ENCODE data around the gene MRPL10. TPM values are rescaled to one million over a fixed set of nuclear protein-coding genes. Genes with fewer than 3 reads are reported as not detected.
"Not testable (repeated sequence)": the region's sequence is repeated elsewhere in the genome, so short reads cannot be mapped to it uniquely, and the experiment has no call there.

Gene MRPL10
- total RNA-seq, 1 experiment from 2014 or later: 74.2 TPM

DNA sequence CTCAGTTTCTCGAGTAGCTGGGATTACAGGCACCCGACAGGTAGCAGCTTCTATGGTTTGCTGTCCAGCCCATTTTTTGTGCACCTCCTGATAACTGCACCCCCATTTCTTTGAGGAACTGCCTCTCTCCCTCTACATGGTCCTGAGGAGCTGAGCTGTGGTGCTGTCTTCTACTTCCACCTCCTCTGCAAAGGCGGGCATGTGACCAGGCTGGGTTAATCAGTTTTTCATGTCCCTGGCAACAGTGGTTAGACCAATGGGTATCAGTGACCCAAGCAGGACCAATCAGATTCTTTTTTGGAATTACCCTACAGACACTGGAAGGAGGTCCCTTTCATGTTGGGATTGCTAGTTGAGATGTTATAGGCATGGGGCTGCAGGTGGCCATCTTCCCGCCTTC, 57.0 kb downstream of the MRPL10 start:
- H3K27me3 ChIP-seq (ENCODE audit: low read length): peaks cover 34% of the 10 kb centered on the region

DNA sequence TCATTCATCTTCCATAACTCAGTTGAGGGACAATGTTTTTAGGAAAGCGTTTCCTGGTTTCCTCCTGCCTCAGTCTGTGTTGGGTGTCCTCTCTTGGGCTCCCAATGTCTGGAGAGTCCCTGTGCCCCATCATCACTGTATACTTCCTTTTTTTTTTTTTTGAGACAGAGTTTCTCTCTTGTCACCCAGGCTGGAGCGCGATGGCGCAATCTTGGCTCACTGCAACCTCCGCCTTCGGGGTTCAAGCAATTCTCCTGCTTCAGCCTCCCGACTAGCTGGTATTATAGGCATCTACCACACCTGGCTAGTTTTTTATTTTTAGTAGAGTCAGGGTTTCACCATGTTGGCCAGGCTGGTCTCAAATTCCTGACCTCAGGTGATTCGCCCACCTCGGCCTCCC, 57.7 kb downstream of the MRPL10 start:
- H3K9ac ChIP-seq (ENCODE audit: low read length); H3K4me2 ChIP-seq (ENCODE audit: low read length); H3K27ac ChIP-seq (ENCODE audit: low read length); intact Hi-C loops (cut with micrococcal nuclease); H2AFZ ChIP-seq (ENCODE audit: low read length); H3K79me2 ChIP-seq (ENCODE audit: low read length); DNase-seq; H3K4me3 ChIP-seq (ENCODE audit: low read length); H3K4me1 ChIP-seq (ENCODE audit: insufficient read depth, low read length); H4K20me1 ChIP-seq (ENCODE audit: low read length); BruUV-seq (replicated peaks); H3K36me3 ChIP-seq (ENCODE audit: low read depth, low read length); H3F3A ChIP-seq (ENCODE audit: low read length, unreplicated experiment); POLR2A ChIA-PET (ENCODE audit: unreplicated experiment); ATAC-seq; H3K9me2 ChIP-seq (replicated peaks; ENCODE audit: low read length); H3K9me3 ChIP-seq (ENCODE audit: low read length): not testable (repeated sequence)
- CTCF ChIA-PET: interaction anchor here (0.7 kb wide), 1 partner anchor 797 kb away, joined by 6 read pairs; no protein-coding TSS in a partner anchor
- H3K27me3 ChIP-seq (ENCODE audit: low read length): peaks cover 34% of the 10 kb centered on the region

More for the DNA sequence above, 57.0 kb downstream of the MRPL10 start:
- Histone ChIP-seq H3F3A (ENCODE audit: low read length, unreplicated experiment) (no peaks in the 10 kb centered on the region), H3K9ac (ENCODE audit: low read length) (no peak overlapping the region), H3K4me2 (ENCODE audit: low read length) (no peak overlapping the region), H3K9me2 (replicated peaks; ENCODE audit: low read length) (no peaks in the 10 kb centered on the region), H3K36me3 (ENCODE audit: low read depth, low read length) (no peaks in the 10 kb centered on the region), H3K4me3 (ENCODE audit: low read length) (no peak overlapping the region), H3K27ac (ENCODE audit: low read length) (no peak overlapping the region), H4K20me1 (ENCODE audit: low read length) (no peaks in the 10 kb centered on the region), H3K4me1 (ENCODE audit: insufficient read depth, low read length) (no peaks in the 10 kb centered on the region), H3K9me3 (ENCODE audit: low read length) (no peaks in the 10 kb centered on the region), H2AFZ (ENCODE audit: low read length) (no peak overlapping the region), H3K79me2 (ENCODE audit: low read length) (no peaks in the 10 kb centered on the region)
- ATAC-seq (no peak), DNase-seq (no peak)
- no TSS peak for BruUV-seq (replicated peaks)
- TF ChIP-seq EZH2phosphoT487 (IDR thresholded peaks at IDR 0.05; ENCODE audit: borderline replicate concordance, low read length): no peak
- TF ChIP-seq, protein P1, sequence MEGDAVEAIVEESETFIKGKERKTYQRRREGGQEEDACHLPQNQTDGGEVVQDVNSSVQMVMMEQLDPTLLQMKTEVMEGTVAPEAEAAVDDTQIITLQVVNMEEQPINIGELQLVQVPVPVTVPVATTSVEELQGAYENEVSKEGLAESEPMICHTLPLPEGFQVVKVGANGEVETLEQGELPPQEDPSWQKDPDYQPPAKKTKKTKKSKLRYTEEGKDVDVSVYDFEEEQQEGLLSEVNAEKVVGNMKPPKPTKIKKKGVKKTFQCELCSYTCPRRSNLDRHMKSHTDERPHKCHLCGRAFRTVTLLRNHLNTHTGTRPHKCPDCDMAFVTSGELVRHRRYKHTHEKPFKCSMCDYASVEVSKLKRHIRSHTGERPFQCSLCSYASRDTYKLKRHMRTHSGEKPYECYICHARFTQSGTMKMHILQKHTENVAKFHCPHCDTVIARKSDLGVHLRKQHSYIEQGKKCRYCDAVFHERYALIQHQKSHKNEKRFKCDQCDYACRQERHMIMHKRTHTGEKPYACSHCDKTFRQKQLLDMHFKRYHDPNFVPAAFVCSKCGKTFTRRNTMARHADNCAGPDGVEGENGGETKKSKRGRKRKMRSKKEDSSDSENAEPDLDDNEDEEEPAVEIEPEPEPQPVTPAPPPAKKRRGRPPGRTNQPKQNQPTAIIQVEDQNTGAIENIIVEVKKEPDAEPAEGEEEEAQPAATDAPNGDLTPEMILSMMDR (conservative IDR thresholded peaks at IDR 0.05; ENCODE audit: low read depth, low read length): no peak
- no peak for TF ChIP-seq EZH2 (IDR thresholded peaks at IDR 0.05; ENCODE audit: low read length, unreplicated experiment)
- intact Hi-C loops (cut with micrococcal nuclease): no loop called here
- ChIA-PET POLR2A (ENCODE audit: unreplicated experiment) (no interaction called here), CTCF (interaction anchor here (0.7 kb wide), 1 partner anchor 797 kb away, joined by 6 read pairs; no protein-coding TSS in a partner anchor)

Other genes with a start within 250 kb of the MRPL10 start
- gene KPNB1, start 181.6 kb downstream of the MRPL10 start, total RNA-seq (2014; rRNA removed): 390 and 437 TPM in 2 replicates
- 9.0 and 12.8 TPM in 2 replicates for gene TBKBP1, start 137.4 kb downstream of the MRPL10 start, total RNA-seq (2014; rRNA removed)
- gene TBX21, start 98.3 kb downstream of the MRPL10 start, total RNA-seq (2014; rRNA removed): not detected in 2 replicates
- gene OSBPL7, start 9.7 kb downstream of the MRPL10 start, total RNA-seq (2014; rRNA removed): 18.4 and 22.1 TPM in 2 replicates
- 0.44 and 1.2 TPM in 2 replicates for gene LRRC46, start 129 bp upstream of the MRPL10 start, total RNA-seq (2014; rRNA removed)
- 44.0 and 47.9 TPM in 2 replicates for gene SCRN2, start 9.7 kb upstream of the MRPL10 start, total RNA-seq (2014; rRNA removed)
- gene SP6, start 19.6 kb upstream of the MRPL10 start, total RNA-seq (2014; rRNA removed): 3.1 and 3.9 TPM in 2 replicates
- 3.9 and 6.5 TPM in 2 replicates for gene SP2, start 64.7 kb upstream of the MRPL10 start, total RNA-seq (2014; rRNA removed)
- 49.8 and 57.5 TPM in 2 replicates for gene PNPO, start 110.0 kb upstream of the MRPL10 start, total RNA-seq (2014; rRNA removed)
- gene PRR15L, start 126.3 kb upstream of the MRPL10 start, total RNA-seq (2014; rRNA removed): 3.8 and 6.0 TPM in 2 replicates
- gene CDK5RAP3, start 139.6 kb upstream of the MRPL10 start, total RNA-seq (2014; rRNA removed): 193 and 209 TPM in 2 replicates
- 0.63 and 1.3 TPM in 2 replicates for gene COPZ2, start 206.3 kb upstream of the MRPL10 start, total RNA-seq (2014; rRNA removed)
- 45.1 and 72.6 TPM in 2 replicates for gene NFE2L1, start 216.8 kb upstream of the MRPL10 start, total RNA-seq (2014; rRNA removed)

Data from PC-3 (cell line).